Right lung (tissue), 5 donors: Measurements from ENCODE around the gene DCST1. TPM values are rescaled to one million over a fixed set of nuclear protein-coding genes. Genes with fewer than 3 reads are reported as not detected.

Source experiments
- DNase-seq, 2 donors: peaks; one replicate each; pipeline ENCODE4 v3.0.0-alpha.2; 2013
- polyA plus RNA-seq, 5 donors: library from polyadenylated mRNA; unstranded; fragments of 120-200 nt; gene quantifications; one replicate each; pipeline versions ENCODE4 v1.2.1 to v1.2.3, GENCODE V29; 2013; ENCODE audit warnings: inconsistent platforms in 1 of 5, low replicate concordance in 1 of 5; ENCODE audit not compliant: insufficient read length in 5 of 5, insufficient read depth in 1 of 5

Gene DCST1
- polyA plus RNA-seq, 5 donors, result 0.34 to 0.69 (median 0.53) TPM

DNA sequence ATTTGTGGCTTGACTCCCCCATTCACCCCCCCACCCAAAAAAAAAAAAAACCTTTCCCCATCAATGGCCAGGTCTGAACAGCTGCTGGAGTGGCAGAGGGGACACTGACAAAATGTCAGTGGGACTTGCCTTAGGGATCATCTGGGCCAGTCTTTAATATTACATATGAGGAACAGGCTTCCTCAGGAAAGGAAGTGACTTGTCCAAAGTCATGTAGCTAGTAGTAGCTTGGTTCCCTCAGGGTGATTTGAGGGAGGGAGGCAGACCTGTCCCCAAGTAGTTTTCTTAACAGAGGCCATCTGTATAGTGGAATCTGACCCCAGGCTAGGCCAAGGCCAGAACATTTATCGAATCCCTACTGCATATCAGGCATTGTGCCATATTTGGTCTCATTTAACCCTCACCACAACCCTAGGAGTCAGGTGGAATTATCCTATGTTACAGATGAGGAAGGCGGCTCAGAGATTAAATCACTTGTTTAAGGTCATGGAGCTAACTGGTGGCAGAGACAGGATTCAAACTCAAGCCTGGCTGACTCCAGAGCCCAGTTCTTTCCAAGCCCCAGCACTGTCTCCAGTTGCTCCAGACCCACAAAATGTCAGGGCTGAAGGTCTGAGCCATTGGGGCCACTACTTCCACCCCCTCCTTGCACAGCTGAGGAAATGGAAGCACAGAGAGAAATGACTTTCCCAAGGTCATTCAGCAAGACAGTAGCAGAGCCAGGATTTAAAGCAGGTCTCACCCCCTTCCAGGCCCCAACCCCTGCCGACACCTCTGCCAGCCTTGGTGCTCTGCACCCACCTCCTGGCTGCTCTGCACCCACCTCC is 20.6 kb upstream of the DCST1 start:
- no peak for DNase-seq

DNA sequence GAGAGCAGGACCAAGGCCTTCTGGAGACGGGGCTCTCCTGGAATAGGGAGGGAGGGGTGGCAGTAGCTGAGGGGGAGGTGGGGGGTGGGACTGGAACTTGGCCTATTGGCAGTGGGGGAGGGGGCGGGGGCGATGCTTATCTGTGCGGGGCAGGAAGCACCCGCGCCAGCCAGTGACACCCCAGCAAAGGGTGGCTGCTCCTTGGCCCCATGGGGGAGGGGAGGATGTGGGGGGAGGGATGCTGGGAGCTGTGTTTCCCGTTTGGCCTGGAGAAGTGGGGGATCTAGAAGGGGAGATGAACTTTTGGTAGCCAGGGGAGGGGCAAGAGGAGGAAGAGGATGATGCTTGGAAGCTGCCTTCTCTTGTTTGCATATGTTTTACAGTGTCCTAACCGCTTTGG is 20.0 kb upstream of the DCST1 start:
- DNase-seq, result no peak

DNA sequence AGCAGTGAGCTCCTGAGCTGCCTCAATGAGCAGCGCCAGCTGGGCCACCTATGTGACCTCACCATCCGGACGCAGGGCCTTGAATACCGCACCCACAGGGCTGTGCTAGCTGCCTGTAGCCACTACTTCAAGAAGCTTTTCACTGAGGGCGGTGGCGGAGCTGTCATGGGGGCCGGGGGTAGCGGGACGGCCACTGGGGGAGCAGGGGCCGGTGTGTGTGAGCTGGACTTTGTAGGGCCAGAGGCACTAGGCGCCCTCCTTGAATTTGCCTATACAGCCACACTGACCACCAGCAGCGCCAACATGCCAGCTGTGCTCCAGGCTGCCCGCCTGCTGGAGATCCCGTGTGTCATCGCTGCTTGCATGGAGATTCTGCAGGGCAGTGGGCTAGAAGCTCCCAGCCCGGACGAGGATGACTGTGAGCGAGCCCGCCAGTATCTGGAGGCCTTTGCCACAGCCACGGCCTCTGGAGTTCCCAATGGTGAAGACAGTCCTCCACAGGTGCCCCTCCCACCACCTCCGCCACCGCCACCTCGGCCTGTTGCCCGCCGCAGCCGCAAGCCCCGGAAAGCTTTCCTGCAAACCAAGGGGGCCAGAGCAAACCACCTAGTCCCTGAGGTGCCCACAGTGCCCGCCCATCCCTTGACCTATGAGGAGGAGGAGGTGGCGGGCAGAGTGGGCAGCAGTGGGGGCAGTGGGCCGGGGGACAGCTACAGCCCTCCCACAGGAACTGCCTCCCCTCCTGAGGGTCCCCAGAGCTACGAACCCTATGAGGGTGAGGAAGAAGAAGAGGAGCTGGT is 18.7 kb upstream of the DCST1 start:
- no peak for DNase-seq

DNA sequence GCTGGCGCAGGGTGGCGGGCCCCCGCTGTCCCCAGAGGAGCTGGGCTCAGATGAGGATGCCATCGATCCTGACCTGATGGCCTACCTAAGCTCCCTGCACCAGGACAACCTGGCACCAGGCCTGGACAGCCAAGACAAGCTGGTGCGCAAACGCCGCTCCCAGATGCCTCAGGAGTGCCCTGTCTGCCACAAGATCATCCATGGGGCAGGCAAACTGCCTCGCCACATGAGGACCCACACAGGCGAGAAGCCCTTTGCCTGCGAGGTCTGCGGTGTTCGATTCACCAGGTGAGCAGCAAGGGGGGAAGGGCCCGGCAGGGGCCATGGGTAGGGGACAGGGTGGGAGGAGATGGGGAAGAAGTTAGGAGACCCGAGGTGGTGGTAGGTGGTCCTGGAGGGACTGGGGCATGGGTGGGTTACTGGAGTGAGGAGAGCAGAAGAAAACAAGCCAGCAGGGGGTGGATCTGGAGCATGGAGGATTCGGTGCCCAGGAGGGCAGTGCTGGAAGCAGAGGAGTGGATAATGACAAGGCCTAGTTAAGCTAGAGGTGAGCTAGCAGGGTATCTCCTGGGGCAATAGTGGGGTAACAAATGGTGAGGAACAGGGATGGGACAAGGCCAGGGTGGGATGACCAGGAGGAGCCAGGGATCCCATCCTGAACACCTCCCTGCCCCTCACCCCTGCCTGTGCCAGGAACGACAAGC is 17.9 kb upstream of the DCST1 start:
- no peak for DNase-seq

DNA sequence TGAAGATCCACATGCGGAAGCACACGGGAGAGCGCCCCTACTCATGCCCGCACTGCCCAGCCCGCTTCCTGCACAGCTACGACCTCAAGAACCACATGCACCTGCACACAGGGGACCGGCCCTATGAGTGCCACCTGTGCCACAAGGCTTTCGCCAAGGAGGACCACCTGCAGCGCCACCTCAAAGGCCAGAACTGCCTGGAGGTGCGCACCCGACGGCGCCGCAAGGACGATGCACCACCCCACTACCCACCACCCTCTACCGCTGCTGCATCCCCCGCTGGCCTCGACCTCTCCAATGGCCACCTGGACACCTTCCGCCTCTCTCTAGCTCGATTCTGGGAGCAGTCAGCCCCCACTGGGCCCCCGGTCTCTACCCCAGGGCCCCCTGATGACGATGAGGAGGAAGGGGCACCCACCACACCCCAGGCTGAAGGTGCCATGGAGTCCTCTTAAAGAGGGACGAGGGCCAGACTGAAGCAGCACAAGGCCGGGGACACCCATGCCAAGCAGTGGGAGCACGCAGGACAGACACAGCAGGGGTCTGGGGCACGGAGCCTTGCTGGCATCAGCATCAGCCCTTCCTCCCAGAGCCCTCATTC is 17.3 kb upstream of the DCST1 start:
- no peak for DNase-seq

DNA sequence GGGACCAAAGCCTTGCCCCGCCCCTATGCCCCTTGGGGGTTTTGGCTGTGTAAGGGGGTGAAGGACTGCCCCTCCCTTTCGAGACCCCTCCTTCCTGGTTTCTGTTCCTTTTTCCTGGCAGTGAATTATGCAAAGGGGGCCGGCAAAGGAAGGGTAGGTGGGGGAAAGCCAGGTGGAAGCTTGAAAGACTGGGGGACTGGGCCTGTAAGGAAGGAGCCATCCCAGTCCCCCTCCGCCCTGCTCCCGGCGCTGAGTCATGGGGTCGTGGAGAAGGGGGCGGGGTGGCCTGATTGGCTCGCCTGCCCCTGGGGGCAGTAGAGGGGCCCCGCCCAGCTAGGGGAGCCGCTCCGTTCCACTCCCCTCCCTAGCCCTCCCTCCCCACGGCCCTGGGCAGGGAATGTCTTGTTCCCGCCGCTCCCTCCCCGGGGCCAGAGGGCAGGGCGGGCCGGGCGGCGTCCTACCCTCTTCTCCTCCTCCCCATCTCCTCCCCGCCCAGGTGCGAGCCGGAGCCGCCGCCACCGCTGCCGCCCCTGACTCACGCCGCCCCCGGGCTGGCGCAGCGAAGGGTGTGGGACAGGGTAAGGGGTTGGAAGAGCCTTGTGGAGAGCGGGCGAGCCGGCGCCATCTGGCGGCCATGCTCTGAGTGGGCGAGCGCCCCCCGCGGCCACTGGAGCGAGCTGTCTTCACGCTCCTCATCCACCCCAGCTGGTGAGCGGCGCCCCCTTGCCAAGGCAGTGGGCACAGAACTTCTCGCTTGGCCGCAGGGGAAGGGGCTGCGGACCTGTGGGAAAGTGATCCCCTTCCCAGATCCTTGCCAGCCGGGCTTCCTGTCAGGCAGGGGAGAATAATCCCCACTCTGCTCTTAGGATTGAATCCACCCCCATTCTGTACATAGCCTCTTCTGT is 16.3 kb upstream of the DCST1 start:
- peak; percentile 82 to 87 for DNase-seq

DNA sequence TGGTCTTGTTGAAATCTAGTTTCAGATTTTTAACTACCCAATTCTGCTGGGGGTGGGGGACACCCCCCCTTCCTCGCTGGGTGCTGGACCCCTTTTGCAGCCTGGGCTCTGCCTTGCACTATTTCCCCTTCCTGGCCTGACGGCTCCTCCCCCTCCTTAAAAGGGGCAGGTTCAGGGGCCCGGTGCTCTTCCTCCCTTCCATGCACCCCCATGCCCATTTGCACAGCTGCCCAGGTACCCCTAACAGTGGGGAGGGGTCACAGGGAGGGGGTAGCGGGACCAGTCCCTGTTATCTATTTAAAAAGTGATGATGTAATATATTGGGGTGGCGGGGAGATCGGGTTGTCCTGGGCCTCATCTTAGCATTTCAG is 15.7 kb upstream of the DCST1 start:
- DNase-seq, result no peak

DNA sequence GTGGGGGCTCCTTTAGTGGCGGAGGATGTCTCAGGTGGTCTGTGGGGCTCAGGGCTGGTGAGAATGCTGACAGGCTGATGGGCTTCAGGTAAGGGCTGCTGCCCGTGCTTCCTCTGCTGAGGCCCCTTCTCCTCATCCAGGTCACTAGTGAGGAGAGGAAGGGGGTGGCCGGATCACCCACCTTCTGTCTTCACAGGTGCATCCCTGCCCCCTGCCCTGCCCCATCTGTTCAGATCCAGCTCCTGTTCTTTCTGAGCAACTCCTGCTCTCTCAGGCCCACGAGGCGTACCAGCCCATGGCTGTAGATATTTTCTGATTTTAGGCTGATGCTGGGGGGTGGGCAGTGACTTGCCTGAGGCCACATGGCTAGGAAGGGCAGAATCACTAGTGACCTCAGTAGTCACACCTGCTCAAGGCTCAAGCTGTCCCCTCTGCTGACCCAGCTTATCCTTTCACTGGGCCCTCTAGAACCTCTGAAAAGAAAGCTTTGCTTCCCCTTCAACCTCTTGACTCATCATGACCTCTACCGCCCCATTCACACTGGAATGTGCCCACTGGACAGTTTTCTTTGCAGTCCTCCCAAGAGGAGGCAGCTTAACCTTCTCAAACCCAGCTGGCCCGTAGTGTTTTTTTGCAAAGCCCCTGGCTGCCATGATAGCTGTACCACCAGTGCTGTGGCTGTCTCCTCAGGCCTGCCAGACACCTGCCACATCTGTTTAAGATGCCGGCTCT is 14.8 kb upstream of the DCST1 start:
- no peak for DNase-seq

DNA sequence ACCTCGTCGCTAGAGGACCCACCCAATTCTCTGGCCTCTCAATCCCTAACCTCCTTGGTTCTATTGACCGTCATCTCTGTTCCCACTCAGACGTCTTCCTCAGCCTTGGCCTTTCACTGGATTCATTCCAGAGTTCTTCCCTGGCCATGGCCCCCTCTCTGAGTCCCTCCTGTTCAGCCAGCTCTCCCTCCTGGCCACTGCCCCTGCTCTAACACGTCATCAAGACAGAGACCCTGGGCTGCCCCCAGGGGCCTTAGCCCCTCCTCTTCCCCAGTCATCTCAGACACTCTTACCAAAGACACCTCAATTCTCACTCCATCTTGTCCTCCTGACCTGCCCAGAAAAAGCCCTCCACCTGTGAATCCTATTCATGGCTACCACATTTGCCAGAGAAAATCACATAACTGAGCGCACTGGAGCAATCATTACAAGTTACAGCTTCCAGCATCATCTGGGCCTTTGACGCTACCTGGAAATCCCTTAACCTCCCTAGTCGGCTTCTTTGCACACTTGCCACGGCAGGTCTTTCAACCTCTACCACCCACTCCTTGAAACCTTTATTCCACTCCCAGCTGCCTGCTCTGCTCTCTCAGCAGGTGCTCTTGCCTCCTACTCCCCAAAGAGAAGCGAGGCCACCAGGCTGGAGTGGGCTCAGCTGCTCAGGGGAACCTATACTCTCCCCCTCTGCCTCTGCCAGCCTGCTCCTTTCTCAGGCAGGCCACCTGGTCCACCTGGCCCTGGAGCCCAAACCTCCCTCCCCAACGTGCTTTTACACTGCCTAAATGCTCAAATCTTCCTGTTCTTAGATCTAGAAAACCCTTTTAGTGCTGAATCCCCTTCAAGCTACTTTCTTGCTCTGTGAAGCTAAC is 14.0 kb upstream of the DCST1 start:
- no peak for DNase-seq

DNA sequence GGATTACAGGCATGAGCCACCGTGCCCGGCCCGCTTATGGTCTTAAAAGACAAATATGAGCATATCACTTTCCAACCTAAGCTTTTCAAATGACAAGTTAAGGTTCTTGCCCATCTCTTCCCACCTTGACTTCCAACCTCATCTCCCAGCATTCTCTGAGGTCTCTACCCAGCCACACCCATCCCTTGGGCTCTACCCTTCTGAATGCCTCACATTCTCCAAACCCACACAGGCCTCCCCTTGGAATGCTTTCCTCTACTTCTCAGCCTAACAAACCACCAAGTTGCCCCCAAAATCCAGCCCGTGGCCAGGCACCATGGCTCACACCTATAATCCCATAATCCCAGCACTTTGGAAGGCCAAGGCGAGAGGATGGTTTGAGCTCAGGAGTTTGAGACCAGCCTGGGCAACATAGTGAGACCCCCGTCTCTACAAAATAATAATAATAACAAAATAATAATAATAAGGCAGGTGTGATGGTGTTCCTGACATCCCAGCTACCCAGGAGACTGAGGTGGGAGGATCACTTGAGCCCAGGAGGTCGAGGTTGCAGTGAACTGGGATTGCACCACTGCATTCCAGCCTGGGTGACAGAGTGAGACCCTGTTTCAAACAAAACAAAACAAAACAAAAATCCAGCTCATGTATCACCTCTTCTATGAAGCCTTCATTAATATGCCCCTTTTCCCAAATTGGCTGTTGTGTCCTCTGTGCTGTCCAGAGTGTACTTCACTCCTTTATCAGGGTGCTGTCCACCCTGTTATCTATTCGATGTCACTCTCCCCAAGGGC is 11.3 kb upstream of the DCST1 start:
- DNase-seq, result no peak

DNA sequence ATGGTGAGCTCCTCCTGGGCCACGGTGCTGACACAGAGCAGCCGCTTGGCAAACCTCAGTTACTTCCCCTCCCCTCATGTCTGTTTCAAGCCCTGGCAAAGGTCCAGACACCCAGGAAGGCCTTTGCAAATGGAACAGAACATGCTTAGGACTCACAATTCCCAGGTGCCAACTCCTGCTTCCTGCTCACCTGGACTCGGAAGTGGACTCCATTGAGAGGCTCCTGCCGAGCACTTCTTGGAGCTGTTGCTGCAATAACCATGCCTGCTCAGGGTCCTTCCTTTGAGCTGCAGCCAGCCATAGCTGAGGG is 10.7 kb upstream of the DCST1 start:
- DNase-seq, result no peak

DNA sequence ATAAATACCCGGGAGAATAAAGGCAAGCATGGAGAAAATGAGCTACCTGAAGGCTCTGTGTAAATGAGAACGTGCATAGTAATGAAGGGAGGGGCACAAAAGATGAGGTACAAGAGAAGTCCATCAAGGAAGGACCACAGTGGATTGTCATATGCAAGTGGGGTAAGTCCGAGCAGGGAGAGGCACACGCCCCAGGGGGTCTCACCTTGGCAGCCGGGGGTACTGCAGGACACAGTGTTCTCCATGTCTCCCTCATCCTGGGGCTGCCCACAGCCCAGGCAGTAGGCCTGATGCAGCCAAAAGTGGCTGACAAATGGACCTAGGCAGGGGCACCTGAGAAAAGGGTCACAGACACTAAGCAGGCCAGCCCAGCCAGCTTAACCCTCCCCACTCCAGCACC is 10.0 kb upstream of the DCST1 start:
- DNase-seq, result no peak

DNA sequence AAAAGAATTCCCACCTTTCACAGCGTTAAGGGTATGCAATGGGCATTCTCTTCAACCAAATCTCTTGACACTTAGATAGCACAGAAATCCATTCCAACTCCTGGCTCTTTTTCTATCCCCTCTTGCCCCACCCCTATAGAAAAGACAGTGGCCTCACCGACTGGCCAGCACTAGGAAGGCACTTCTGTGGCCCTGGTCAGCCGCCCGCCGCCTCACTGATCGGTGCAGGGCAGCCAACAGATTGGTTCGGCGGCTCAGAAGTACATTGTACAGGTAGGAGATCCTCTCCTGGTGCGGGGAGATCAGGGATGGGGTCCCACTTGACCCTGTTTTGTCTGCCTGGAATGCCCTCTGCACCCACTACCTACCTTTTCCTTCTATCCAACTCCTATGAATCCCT is 9.3 kb upstream of the DCST1 start:
- DNase-seq, result no peak

DNA sequence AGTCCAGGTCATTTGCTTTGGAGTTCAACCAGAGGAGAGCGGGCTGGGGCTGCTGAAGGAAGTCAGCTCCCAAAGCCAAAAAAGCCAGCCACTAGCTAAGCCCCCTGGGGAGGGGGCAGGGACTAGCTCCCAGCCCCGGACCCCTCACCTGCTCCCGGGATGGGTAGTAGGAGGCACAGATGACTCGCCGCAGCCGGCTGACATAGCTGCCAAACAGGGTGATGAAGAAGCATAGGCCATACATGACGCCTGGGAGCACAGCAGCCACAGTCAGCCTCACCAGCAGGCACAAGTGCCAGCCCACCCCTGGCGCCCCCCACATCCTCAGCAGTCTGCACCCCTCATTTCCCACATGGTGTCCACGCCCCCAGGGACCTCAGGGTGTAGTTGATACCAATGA is 7.5 kb upstream of the DCST1 start:
- no peak for DNase-seq

DNA sequence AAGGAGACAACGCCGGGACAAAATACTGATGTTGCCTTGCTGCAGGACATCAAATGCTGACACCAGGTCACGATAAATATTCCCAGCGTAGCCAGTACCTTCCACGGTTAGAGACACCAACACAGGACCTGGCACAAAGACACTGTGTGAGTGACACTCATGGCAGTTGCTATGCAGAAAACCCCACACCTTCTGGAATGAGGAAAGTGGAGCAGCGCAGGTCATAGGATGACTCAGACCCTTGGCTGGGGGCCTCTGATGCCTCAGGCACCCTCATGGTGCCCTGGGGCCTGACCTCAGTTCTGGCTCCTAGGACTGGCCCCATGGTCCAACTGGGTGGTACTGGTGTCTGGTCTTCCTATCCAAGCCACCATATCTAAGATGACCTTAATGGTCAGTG is 7.0 kb upstream of the DCST1 start:
- DNase-seq, result no peak

DNA sequence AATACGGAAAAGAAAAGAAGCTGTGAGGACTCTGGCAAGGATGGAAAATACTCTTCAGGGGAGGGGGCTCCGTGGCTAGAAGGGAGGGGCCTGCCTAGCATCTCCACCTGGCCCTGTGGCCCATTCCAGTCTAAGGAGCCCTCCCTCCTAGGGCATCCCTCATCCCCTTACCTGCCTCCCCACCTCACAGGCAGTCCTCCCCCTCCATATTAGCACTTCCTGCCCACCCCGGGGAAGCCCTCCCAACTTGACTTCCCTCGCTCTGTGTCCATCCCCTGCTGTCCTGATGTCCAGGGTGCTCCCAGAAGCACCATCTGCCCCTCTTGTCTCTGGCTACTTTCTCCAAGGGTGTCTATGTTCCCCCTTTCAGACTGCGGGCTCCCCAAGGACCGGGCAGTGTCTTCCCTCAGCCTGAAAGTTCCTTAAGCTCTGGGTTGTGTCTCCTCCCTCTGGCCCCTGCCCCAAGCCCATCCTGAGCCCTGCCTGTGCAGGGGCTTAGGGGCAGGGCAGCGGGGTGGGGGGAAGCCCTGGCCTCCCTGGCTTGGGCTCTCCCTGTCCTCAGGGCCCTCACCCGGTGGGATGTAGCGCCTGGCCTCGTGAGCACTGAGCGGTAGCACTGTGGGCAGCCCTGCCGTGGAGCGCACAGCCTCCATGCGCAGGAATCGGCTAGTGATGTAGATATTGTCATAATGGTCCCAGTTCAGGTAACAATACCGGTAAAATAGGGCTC is 3.9 kb upstream of the DCST1 start:
- DNase-seq, result no peak

DNA sequence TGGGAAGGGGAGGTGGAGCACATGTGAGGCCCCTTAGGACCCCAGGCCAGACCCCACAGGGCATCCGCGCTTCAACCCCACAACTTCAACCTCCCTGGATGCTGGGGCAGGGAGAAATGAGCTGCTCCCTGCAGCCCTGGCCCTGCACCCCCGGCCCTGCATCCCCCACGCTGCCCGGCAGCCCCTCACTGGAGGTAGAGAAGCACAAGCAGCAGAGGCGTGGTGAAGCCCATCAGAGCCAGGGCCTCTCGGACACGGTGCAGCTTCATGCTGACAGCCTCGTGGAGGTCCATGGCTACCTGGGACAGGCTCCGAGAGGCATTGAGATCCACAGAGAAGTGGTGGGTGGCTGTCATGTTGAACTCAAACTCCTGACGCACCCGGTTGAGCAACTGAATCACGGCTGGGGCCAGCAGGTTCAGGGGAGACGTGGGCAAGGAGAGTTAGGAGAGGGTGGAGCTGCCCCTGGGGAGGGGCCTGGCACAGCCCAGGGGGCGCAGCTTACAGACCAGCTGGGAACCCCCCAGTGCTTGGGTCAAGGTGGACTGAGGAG is 3.3 kb upstream of the DCST1 start:
- no peak for DNase-seq

DNA sequence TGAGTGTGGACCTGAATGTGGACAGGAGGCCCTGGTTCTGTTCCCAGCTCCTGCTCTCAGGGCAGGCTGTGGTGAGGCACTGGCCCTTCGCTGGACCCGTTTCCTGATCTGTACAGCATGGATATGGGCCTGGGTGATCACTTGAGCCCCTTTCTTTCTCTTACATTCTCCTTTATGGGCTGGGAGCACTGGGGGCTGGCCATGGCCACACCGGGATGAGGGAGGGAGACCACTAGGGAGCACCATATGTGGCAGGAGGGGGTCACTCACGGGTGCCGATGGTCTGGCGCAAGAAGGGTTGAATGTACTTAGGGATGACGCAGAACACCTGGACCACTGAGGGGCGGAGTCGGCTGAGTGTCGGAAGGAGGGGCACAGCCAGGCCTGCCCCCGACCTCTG is 2.7 kb upstream of the DCST1 start:
- no peak for DNase-seq
